HepG2 (cell line): Measurements from ENCODE around the gene MVP. TPM values are rescaled to one million over a fixed set of nuclear protein-coding genes. Genes with fewer than 3 reads are reported as not detected.

Experiments
- ATF1 ChIP-seq: IDR thresholded peaks from 2 replicates; pipeline ENCODE4 v1.6.1; 2016; ENCODE audit warnings: mild to moderate bottlenecking, control low read depth
- CEBPG ChIP-seq: IDR thresholded peaks from 2 replicates; pipeline ENCODE4 v1.6.1; 2016
- FIP1L1 ChIP-seq: fragments of 200-400 bp; formaldehyde crosslinking; IDR thresholded peaks from 2 replicates; pipeline ENCODE4 v1.6.1; 2018; ENCODE audit warnings: low read depth, mild to moderate bottlenecking, low read length, moderate library complexity, borderline replicate concordance; ENCODE audit not compliant: insufficient read depth
- HOXA7 ChIP-seq: sonication (generic); formaldehyde crosslinking; IDR thresholded peaks from 2 replicates; pipeline ENCODE4 v1.8.1; 2022; ENCODE audit warnings: mild to moderate bottlenecking, missing genetic modification reagents, moderate library complexity
- ISL2 ChIP-seq: sonication (generic); formaldehyde crosslinking; IDR thresholded peaks from 2 replicates; pipeline ENCODE4 v1.5.0; 2020; ENCODE audit warnings: missing genetic modification reagents
- JUND ChIP-seq: sonication (generic); formaldehyde crosslinking; IDR thresholded peaks from 2 replicates; pipeline ENCODE4 v1.8.0; 2022; ENCODE audit warnings: mild to moderate bottlenecking, missing genetic modification reagents
- MEF2D ChIP-seq: sonication (generic); formaldehyde crosslinking; IDR thresholded peaks from 2 replicates; pipeline ENCODE4 v1.5.1; 2020; ENCODE audit warnings: mild to moderate bottlenecking, missing genetic modification reagents
- NFRKB ChIP-seq: fragments of 450-650 bp; IDR thresholded peaks from 2 replicates; pipeline ENCODE4 v1.6.1; 2017
- NR1H2 ChIP-seq: sonication (generic); formaldehyde crosslinking; IDR thresholded peaks from 2 replicates; pipeline ENCODE4 v1.8.1; 2022; ENCODE audit warnings: low read depth, missing genetic modification reagents, borderline replicate concordance
- SIN3B ChIP-seq: fragments of 150-350 bp; IDR thresholded peaks from 2 replicates; pipeline ENCODE4 v1.6.1; 2014; ENCODE audit warnings: low read length
- ZBTB38 ChIP-seq: sonication (generic); formaldehyde crosslinking; IDR thresholded peaks from 2 replicates; pipeline ENCODE4 v1.5.1; 2020; ENCODE audit warnings: mild to moderate bottlenecking, missing genetic modification reagents
- ZNF441 ChIP-seq: sonication (generic); formaldehyde crosslinking; IDR thresholded peaks from 2 replicates; pipeline ENCODE4 v1.7.0; 2021; ENCODE audit warnings: missing genetic modification reagents, borderline replicate concordance
- ZNF549 ChIP-seq: sonication (generic); formaldehyde crosslinking; IDR thresholded peaks from 2 replicates; pipeline ENCODE4 v1.5.0; 2020; ENCODE audit warnings: missing genetic modification reagents
- ZNF674 ChIP-seq: sonication (generic); formaldehyde crosslinking; IDR thresholded peaks from 2 replicates; pipeline ENCODE4 v1.5.0; 2020; ENCODE audit warnings: low read depth, mild to moderate bottlenecking, missing genetic modification reagents
- polyA plus RNA-seq, 8 experiments: library from polyadenylated mRNA; depleted of rRNA in 3 of 8; stranded (reverse) in 7 of 8; unstranded in 1 of 8; fragments of >200 nt; fragmentation: Illumina TruSeq in 4 of 8; extraction: Trizol in 4 of 8; gene quantifications; 2 replicates each; pipeline versions ENCODE4 v1.2.1 to v1.2.3, GENCODE V29; 2011 to 2016; ENCODE audit warnings: low read depth in 4 of 8, missing spikeins in 1 of 8, mixed read lengths in 1 of 8; ENCODE audit not compliant: insufficient read depth in 1 of 8
- total RNA-seq, 5 experiments: library from RNA; depleted of rRNA; stranded (reverse); fragments of >200 nt; fragmentation: Illumina TruSeq; extraction: Trizol; gene quantifications; 2 replicates each; pipeline ENCODE4 v1.2.3, GENCODE V29; 2016; ENCODE audit warnings: low read depth in 1 of 5
- TF ChIP-seq, protein P1 (sequence below): sonication (generic); formaldehyde crosslinking; IDR thresholded peaks from 2 replicates; pipeline ENCODE4 v1.5.0; 2020; ENCODE audit warnings: missing genetic modification reagents
- TF ChIP-seq, protein P2 (sequence below): sonication (generic); formaldehyde crosslinking; IDR thresholded peaks from 2 replicates; pipeline ENCODE4 v1.5.0; 2020; ENCODE audit warnings: mild to moderate bottlenecking, missing genetic modification reagents, borderline replicate concordance
- TF ChIP-seq, protein P3 (sequence below): sonication (generic); formaldehyde crosslinking; IDR thresholded peaks from 2 replicates; pipeline ENCODE4 v1.4.0; 2020; ENCODE audit warnings: missing genetic modification reagents
- TF ChIP-seq, protein P4 (sequence below): sonication (generic); formaldehyde crosslinking; IDR thresholded peaks from 2 replicates; pipeline ENCODE4 v1.8.1; 2023; ENCODE audit warnings: mild to moderate bottlenecking, moderate library complexity, missing genetic modification reagents
- TF ChIP-seq, protein P5 (sequence below): sonication (generic); formaldehyde crosslinking; IDR thresholded peaks from 2 replicates; pipeline ENCODE4 v1.5.0; 2020; ENCODE audit warnings: missing genetic modification reagents

Gene MVP
- total and polyA plus RNA-seq, 2 of the 13 experiments (the other 11 are each of a cell fraction or from before 2014, with no cell fraction given), result 22.9 to 43.5 TPM

DNA sequence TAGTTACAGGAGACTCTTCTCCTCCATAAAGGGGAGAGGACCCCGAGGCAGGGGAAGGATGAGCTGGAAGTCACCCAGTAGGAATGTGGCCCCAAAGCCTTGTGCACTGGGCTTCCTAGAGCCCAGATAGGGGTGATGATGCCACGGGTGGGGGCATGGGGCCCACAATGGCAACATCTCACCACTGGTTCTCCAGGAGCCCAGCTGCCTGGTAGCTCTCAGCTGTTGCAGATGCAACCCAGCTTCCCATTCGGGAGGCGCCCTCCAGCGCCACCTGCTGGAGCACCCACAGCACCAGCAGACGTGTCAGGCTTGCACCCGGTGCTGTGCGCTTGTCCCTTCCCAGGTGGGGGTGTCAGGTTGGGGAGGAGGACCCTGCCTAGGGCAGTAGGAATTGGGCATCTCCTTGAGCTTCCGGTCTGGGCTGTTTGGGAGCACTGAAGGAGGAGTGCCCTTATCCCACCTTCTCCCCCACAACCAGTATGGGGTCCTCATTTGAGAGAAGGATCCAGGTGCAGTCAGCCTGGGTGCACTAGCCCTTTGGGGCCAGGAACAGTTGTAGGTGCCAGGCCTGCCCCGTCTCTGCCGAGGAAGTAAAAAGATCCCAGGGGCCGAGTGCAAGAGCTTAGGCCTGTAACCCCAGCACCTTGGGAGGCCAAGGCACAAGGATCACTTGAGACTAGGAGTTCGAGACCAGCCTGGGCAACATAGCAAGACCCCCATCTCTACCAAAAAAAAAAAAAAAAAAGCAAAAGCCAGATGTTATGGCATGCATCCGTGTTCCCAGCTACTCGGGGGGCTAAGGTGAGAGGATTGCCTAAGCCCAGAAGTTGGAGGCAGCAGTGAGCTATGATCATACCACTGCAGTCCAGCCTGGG lies 28.4 kb downstream of the MVP start (continued):
- TF ChIP-seq, protein P1, sequence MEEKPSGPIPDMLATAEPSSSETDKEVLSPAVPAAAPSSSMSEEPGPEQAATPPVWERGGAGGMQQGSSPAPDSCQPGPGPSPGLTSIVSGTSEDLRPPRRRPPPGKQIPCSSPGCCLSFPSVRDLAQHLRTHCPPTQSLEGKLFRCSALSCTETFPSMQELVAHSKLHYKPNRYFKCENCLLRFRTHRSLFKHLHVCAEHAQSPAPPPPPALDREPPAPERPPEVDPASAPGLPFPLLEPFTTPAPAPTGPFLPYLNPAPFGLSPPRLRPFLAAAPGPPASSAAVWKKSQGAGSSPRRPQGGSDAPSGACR, result no peak
- TF ChIP-seq NFRKB, result no peak
- TF ChIP-seq ZNF674 (CRISPR knock-in tag), result no peak
- TF ChIP-seq, protein P2, sequence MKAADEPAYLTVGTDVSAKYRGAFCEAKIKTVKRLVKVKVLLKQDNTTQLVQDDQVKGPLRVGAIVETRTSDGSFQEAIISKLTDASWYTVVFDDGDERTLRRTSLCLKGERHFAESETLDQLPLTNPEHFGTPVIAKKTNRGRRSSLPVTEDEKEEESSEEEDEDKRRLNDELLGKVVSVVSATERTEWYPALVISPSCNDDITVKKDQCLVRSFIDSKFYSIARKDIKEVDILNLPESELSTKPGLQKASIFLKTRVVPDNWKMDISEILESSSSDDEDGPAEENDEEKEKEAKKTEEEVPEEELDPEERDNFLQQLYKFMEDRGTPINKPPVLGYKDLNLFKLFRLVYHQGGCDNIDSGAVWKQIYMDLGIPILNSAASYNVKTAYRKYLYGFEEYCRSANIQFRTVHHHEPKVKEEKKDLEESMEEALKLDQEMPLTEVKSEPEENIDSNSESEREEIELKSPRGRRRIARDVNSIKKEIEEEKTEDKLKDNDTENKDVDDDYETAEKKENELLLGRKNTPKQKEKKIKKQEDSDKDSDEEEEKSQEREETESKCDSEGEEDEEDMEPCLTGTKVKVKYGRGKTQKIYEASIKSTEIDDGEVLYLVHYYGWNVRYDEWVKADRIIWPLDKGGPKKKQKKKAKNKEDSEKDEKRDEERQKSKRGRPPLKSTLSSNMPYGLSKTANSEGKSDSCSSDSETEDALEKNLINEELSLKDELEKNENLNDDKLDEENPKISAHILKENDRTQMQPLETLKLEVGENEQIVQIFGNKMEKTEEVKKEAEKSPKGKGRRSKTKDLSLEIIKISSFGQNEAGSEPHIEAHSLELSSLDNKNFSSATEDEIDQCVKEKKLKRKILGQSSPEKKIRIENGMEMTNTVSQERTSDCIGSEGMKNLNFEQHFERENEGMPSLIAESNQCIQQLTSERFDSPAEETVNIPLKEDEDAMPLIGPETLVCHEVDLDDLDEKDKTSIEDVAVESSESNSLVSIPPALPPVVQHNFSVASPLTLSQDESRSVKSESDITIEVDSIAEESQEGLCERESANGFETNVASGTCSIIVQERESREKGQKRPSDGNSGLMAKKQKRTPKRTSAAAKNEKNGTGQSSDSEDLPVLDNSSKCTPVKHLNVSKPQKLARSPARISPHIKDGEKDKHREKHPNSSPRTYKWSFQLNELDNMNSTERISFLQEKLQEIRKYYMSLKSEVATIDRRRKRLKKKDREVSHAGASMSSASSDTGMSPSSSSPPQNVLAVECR (CRISPR knock-in tag), result peak; percentile 23; the same call in 1 of the 2 replicates
- TF ChIP-seq HOXA7 (CRISPR knock-in tag), result no peak
- TF ChIP-seq, protein P3, sequence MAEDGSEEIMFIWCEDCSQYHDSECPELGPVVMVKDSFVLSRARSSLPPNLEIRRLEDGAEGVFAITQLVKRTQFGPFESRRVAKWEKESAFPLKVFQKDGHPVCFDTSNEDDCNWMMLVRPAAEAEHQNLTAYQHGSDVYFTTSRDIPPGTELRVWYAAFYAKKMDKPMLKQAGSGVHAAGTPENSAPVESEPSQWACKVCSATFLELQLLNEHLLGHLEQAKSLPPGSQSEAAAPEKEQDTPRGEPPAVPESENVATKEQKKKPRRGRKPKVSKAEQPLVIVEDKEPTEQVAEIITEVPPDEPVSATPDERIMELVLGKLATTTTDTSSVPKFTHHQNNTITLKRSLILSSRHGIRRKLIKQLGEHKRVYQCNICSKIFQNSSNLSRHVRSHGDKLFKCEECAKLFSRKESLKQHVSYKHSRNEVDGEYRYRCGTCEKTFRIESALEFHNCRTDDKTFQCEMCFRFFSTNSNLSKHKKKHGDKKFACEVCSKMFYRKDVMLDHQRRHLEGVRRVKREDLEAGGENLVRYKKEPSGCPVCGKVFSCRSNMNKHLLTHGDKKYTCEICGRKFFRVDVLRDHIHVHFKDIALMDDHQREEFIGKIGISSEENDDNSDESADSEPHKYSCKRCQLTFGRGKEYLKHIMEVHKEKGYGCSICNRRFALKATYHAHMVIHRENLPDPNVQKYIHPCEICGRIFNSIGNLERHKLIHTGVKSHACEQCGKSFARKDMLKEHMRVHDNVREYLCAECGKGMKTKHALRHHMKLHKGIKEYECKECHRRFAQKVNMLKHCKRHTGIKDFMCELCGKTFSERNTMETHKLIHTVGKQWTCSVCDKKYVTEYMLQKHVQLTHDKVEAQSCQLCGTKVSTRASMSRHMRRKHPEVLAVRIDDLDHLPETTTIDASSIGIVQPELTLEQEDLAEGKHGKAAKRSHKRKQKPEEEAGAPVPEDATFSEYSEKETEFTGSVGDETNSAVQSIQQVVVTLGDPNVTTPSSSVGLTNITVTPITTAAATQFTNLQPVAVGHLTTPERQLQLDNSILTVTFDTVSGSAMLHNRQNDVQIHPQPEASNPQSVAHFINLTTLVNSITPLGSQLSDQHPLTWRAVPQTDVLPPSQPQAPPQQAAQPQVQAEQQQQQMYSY, result no peak
- TF ChIP-seq MEF2D (CRISPR knock-in tag), result no peak
- TF ChIP-seq SIN3B, result no peak
- no peak for TF ChIP-seq ZNF549 (CRISPR knock-in tag)
- no peak for TF ChIP-seq FIP1L1
- TF ChIP-seq ATF1 (CRISPR knock-in tag), result no peak
- peak; percentile 72 for TF ChIP-seq CEBPG (CRISPR knock-in tag)
- TF ChIP-seq JUND (CRISPR knock-in tag), result no peak
- TF ChIP-seq, protein P4, sequence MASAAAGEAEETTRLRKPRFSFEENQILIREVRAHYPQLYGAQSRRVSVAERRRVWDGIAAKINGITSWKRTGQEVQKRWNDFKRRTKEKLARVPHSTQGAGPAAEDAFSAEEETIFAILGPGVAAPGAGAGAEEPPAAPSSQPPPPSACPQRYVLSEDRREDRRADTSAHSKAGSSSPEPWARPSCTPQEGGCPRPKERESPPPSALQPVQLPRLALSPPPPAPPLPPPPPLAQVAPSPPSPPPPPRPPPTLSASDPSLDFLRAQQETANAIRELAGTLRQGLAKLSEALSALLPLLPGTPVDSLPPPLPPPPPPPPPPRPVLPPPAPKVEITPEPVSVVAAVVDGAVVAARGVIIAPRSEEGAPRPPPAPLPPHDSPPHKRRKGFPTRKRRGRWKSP, result no peak
- TF ChIP-seq NR1H2 (CRISPR knock-in tag), result no peak
- no peak for TF ChIP-seq ZNF441 (CRISPR knock-in tag)
- no peak for TF ChIP-seq ISL2 (CRISPR knock-in tag)
- TF ChIP-seq, protein P5, sequence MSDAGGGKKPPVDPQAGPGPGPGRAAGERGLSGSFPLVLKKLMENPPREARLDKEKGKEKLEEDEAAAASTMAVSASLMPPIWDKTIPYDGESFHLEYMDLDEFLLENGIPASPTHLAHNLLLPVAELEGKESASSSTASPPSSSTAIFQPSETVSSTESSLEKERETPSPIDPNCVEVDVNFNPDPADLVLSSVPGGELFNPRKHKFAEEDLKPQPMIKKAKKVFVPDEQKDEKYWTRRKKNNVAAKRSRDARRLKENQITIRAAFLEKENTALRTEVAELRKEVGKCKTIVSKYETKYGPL (CRISPR knock-in tag), result no peak
- peak; percentile 63 for TF ChIP-seq ZBTB38 (CRISPR knock-in tag)
